LNCAP (cell line): Measurements from ENCODE around the gene NCF2.

Experiments used
- TF ChIP-seq, protein P1 (sequence below): fragments of 450-650 bp; IDR thresholded peaks from 2 replicates; pipeline ENCODE4 v1.5.1; 2017; ENCODE audit warnings: mild to moderate bottlenecking

NCF2 gene

DNA sequence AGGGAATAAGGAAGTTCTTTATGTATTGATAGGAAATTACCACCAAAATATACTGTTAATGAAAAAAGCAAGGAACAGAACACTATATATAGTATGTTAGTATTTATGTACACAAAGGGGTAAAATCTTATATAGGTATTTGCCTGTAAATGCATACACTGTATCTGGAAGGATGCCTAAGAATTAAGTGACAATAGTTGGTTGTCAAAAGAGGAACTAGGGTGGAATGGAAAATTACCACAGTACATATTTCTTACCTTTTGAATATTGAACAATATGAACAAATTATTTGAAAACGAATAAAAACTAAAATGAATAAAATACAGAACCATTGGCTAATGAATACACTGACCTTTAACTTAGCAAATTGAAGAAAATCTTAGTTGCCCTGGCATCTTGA lies 31.8 kb upstream of the NCF2 start:
- TF ChIP-seq, protein P1, sequence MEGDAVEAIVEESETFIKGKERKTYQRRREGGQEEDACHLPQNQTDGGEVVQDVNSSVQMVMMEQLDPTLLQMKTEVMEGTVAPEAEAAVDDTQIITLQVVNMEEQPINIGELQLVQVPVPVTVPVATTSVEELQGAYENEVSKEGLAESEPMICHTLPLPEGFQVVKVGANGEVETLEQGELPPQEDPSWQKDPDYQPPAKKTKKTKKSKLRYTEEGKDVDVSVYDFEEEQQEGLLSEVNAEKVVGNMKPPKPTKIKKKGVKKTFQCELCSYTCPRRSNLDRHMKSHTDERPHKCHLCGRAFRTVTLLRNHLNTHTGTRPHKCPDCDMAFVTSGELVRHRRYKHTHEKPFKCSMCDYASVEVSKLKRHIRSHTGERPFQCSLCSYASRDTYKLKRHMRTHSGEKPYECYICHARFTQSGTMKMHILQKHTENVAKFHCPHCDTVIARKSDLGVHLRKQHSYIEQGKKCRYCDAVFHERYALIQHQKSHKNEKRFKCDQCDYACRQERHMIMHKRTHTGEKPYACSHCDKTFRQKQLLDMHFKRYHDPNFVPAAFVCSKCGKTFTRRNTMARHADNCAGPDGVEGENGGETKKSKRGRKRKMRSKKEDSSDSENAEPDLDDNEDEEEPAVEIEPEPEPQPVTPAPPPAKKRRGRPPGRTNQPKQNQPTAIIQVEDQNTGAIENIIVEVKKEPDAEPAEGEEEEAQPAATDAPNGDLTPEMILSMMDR, result no peak

DNA sequence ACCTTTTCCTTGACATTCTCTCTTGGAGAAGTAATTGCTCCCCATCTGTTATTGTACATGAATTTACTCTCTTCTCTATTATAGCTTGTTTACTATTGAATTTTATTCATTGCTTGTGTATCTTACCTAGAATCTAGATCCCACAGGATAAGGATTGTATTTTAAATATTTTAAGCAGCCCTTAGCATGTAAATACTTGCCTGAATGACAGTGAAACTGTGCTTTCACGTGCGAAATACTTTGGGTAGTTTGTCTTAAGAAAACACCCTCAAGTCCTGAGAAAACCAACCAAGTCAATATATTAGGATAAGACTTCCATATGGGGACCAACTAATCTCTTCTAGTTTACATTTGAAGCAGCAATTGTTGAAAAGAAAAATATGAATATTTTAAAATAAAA lies 30.1 kb upstream of the NCF2 start:
- TF ChIP-seq, protein P1, result no peak

DNA sequence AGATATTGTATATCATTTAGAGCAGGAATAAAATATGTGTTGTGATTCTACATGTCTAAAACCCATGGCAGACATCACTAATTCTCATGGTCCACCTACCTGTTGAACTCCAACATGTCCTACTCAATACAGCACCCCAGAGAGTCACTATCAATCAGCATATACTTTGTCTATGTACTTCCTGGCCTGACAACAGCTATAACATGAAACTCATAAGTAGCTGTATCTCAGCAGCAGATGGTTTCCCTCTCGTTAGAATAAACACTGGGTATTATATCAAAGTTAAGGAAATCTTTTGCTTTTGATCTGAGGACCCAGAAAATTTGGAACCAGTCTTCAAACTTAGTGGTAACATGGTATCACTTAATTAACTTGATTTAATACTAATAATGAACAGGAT lies 29.5 kb upstream of the NCF2 start:
- TF ChIP-seq, protein P1, result no peak

DNA sequence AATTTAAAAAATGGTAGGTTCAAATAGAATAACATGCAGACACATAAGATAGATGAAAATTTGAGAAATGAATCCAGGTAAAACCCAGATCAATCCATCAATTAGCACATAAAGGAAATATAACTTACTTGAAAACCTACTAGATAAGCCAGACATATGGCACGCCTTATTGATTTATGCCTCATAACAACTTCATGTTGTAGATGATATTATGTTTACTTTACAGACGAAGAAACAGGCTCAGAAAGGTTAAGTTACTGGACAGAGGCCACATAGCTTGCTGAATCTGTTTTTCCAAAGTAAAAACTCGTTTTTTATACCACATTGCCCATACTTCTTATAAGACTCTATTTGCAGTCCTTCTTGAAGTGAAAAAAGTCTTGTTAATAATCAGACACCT lies 22.1 kb upstream of the NCF2 start:
- TF ChIP-seq, protein P1, result no peak

DNA sequence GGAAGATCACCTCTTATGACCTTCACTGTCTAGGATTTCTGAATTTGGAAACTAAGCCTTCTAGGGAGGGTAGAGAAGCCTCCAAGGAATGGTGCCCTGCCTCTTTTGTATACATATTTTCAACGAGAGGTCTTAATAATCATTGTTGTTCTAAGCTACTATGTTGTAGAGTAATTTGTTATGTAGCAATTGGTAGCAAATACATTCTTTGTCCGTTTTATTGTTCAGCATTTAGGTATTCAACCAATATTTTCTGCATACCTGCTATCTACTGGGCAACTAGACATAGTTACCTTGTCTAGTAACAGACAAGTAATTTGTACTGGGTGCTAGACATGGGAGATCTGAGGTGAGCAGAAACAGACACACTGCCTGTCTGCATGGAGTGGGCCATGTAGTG lies 20.8 kb upstream of the NCF2 start:
- TF ChIP-seq, protein P1, result no peak

DNA sequence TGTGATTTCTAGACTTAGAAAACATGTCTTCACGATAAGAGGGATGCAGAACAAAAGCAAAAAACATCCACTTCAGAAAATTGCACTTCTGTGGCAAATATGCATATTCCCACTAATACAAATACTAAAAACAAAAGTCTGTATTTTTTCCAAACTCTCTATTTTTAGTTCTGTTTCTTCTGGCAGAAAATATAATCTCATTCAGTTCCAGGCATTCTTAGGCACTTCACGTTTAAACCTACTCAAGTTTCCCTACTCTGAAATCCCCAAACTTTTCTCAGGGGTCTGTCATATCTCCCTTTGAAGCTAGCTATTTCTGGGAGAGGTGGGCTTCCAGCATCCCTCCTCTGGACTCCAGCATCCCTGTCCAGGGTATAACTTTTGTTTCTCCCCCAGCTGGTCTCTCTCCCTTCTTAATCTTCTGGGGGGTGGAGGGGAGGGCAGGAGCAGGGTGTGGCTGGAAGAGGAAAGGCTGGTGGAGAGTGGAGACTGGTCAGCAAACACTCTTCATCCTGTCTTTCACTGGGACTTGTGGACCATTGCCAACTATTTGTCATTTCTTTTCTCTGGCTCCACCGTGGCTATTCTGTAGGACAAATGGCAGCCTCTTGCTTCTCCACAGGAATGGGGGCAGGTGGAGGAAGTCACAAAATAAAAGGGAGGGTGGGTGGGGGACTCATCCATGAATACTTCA lies 19.6 kb upstream of the NCF2 start:
- TF ChIP-seq, protein P1, result no peak

DNA sequence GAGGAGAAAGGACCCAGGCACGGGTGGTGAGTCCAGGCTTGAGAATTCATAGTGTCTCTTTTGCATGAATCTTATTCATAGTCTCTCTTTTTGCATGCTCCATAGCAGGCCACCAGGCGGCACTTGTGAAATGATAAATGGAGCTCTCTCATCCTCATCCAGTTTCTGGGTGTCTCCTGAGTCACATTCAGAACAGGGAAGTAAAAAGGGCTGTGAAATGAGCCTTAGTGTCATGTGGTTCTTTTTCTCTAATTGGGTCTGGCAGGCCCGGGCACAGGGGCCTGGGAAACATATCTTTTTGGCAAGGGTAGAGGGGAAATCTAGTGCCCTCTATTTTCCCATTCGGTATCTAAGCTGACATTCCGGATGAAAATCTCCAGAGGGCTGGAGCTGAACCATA lies 19.1 kb upstream of the NCF2 start:
- TF ChIP-seq, protein P1, result peak; percentile 48; the same call in 1 of the 2 replicates
